GM18519 (cell line): Measurements from ENCODE around the gene PHF2.

Source experiments
- ATAC-seq: cut with Tn5 transposase; IDR thresholded peaks from one replicate; pipeline ENCODE4 v1.9.1; 2021; ENCODE audit warnings: mild to moderate bottlenecking, moderate library complexity; ENCODE audit not compliant: unreplicated experiment, low FRiP score

Gene PHF2

DNA sequence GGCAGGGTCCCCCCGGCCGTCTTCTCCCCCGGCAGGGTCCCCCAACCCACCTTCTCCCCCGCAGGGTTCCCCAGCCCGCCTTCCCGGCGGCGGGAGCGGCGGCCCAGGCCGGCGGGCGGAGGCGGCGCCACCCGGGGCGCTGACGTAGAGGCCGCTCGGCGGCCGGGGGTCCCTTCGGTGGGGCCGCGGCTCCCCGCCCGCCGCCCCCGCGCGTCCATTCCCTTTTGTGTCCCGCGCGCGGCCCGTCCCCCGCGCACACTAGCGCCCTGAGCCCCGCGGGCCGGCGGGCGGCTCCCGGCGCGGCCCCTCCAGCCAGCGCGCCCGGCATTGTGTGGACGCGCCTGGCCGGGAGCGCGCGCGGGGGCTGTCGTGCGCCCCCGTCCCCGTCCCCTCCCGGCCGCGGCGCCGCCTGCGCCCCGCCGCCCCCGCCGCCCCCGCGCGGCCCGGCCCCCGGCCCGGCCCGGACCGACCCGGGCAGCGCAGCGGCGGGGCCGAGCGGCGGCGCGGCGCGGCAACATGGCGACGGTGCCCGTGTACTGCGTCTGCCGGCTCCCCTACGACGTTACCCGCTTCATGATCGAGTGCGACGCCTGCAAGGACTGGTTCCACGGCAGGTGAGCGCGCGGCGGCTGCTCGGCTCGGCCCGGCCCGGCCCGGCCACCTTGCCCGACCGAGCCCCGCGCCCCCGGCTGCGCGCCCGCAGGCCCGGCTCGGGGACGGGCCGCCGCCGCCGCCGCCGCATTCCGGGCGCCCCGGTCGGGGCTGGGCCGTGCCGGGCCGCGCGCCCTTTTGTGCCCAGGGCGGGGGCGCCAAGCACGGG lies at the start of gene PHF2:
PHF2 (plus strand) TSS at position 327 of the 820 bp plus-strand sequence; CDS start at position 517, 190 bp downstream.
- ATAC-seq, result no peak

DNA sequence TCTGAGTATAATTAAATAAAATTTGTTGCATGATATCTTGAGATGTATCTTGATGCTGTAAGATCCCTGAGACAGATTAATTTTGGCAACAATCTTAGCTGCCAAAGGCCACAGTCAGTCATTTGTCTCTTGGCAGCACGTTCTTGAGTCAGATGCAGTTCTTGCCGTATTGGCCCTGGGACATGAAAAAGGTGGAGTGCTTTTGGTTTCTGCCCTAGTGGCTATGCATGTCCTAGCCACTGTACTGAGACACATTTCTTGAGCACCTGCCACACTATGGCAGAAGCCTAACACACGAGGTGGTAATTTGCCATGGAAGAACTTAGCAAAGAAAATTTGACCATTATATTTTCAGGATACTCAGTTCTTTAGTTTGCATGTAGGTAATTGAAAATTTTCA lies 45.0 kb upstream of the PHF2 start:
- ATAC-seq, result no peak

DNA sequence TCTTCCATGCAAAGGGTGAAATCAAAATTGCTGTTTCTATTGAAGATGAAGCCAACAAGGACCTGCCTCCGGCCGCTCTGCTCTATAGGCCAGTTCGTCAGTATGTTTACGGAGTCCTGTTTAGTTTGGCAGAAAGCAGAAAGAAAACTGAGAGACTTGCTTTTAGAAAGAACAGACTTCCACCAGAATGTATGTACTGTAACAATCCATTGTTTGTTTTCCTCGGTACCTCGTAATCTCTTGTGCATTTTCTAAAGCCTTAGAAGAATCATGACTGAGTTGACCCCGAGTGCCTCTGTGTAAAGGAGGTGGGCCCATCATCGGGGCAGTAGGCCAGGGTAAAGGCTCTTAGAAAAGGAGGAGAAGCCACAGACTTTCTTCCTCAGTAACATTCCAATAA lies 44.2 kb upstream of the PHF2 start:
- ATAC-seq, result no peak

DNA sequence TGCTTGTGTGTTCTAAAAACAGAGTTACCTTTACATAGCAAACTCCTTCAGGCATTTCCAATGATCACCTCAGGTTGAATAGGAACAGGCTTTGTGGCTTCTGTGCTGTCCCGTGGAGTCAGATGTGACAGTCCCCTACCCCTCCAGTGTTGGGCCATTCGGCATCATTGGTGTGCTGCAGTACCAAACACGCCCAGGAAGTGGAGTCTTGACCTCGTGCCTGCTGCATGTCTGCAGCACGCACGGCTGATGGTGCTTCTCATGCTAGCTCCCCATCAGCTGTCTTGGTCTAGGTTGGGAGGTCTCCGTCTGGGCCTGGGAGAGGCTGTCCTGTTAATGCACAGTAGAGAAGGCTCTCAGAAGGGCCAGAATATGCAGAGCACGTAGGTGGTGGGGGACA lies 42.5 kb upstream of the PHF2 start:
- no peak for ATAC-seq

DNA sequence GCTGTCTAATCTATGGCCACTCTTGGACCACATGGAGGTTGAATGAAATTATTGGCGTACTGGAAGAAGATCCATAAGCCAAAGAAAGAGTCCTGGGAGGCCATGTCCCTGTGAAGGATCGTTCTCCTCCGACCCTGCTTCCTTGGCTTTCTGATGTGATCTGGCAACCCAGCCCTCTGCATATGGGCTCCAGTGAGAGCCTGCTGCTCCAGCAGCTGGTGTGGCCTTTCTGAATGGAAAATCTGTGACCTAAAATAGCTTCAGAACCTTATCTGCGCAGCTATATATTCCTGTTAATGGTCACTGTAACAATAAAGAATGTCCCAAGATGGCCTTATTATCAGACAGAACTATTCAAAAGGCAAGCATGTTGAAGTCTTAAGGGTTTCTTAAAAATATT lies 40.2 kb upstream of the PHF2 start:
- ATAC-seq, result no peak

DNA sequence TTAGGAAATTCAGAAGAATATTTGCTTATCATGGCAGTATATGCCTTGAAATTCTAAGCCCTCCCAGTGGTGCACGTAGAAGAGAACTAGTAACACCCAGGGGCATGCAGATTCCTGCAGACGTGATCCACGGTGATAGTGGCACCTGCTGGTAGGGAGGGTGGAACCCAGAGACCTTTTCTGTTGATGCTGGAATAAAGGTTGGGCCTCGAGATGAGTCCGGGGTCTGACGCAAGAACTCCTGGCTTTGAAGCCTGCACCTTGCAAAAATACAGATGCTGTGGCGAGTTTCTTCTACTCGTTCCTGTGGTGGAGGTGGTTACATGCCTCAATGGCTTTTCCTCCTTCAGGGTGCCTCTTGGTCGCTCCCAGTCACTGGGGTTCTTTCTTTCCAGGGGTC lies 39.5 kb upstream of the PHF2 start:
- no peak for ATAC-seq

DNA sequence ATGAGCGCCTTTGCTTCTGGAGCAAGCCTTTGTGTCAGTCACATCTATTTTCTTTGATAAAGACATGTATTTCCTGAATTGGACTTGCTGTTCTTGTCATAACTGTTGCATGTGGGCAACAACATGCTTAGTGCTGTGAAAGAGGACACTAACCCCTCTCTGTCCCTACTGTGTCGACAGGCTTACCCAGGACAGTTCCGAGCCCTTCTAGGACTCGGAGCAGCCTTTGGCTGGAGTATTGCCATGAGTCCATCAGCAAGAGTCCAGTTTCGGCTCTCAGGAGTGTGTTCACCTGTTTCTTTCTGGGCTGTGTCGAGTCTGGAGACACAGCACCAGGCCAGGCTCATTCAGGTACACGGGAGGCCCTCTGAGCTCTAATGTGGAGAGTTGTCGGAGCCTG lies 36.1 kb upstream of the PHF2 start:
- ATAC-seq, result no peak

DNA sequence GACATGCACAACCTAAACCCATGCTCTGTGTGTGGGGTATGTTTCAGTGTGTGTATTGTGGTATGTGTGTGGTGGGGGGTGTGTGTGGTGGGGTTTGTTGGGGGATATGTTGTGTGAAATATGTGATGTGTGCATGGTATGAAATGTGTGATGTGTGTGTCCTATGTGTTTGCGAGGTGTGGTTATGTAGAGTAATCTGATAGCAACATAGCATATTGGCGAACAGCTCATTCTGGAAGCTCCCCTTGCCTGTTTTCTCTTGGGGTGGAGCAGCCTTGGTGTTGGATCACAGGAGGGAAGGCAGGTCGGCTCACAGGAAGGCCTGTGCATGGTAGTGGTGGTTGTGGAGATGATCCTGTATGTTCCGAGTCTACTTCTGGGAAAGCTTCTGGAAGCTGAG lies 35.4 kb upstream of the PHF2 start:
- no peak for ATAC-seq

DNA sequence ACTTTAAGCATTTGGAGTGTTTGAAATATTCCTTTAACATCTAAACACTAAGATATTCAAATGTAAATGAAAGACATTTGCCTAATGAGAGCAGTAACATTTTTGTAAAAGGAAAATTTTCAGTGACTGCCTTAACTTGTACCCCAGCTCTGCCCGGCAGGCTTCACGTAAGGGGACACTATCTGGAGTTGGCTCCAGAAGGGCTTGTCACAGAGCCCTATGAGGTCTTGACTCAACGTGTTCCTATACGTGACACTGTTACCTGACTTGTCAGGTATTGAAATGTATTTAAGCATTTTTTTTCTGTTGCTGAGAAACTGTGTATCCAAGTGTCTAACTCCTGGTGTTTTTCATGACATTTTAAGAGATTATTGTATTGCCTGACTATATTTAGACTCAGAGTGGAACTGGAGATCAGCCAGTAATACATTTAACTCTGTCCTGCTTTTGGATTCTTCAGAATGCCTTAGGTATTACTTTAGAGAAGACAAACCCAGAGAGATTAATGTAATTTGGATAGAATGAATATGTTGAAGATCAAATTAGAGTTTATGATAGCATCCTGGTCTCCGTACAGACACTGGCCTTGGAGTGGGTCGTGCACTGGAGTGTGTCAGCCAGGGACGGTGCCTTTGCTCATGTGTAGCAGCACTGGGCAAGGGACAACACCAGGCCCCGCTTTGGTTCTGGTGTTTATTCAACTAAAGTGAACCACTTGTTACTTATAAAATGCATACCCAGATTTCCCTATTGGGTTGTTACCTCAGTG lies 34.6 kb upstream of the PHF2 start:
- ATAC-seq, result no peak

DNA sequence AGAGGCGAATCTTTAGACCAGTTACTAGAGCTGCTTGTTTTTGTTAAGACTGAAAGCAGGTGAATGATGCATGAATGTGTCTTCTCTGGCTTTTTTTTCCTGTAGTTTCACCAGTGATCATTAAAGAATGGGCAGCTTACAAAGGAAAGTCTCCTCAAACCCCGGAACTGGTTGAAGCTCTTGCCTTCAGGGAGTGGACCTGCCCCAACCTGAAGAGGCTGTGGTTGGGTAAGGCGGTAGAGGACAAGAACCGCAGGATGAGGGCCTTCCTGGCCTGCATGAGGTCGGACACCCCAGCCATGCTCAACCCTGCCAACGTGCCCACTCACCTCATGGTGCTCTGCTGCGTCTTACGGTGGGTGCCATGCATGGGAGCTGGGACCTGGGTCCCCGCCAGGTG lies 33.3 kb upstream of the PHF2 start:
- ATAC-seq, result no peak

DNA sequence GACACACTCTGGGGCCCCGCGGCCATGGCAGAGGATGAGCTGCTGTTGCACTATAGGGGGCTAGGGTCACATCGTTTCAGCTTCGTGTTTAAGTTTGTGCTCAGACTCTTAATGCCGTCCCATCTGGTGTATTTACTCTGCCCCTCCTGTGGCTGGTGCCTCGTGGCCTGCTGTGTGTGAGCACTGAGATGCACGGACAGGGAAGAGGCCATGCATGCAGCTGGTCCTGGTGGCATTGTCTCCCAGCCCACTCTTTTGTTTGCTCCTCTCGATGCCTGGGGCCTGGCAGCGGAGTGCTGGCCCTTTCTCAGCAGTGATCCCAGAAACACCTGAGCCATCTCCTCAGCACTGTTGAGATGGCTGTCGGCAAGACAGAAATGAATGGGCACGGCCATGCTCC lies 30.0 kb upstream of the PHF2 start:
- no peak for ATAC-seq

DNA sequence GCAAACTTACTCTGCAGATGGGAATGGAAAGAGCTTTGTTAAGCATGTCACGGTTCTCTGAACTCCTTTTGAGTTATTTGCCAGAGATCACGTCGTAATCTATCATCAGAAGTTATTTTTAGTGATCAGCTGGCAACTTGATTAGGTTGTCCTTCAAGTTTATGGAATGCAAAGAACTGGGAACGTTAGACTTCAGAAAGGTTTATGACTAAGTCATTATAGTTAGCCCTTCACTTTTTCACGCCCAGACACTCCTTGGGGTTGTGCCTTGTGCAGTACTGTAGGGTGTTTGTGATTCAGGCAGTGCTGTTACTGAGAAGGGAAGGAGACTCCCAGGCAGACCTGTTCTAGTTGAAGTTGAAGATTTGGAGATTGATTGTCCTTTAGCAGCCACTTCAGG lies 26.8 kb upstream of the PHF2 start:
- no peak for ATAC-seq

DNA sequence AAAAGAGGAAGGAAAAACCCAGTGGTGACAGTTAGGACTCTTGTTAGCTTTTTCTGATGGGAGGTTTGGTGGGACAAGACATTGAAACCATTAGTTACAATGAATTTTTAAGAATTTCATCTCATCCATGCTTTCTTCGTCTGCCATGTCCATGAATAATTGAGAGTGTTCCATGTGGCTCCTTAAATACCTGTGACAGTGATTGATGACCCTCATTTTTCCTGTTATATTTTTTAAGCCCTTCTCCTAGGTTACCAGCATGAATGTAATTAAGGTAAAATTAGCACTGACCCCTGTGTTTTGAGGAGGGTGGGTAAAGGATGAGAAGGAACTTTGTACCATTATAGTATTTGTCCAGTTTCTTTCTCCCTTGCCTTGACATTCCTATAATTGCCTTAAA lies 23.5 kb upstream of the PHF2 start:
- ATAC-seq, result no peak

DNA sequence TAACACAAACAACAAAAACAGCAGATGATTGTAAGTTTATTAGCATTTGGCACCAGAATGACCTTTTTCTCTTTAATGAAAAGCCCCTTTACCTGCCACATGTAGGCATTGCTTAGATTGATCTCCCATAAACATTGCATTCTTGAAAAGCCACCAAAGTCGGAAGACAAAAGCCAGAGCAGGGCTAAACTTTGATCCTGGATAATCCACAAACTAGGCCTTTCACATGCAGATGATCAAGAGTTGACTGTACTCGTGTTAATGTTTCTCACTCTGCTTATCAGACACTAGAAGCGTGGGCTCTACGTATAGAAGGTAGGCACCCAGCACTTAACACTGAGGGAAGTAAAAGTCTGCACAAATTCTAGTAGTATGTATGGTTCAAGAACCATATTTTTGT lies 21.0 kb upstream of the PHF2 start:
- ATAC-seq, result no peak

DNA sequence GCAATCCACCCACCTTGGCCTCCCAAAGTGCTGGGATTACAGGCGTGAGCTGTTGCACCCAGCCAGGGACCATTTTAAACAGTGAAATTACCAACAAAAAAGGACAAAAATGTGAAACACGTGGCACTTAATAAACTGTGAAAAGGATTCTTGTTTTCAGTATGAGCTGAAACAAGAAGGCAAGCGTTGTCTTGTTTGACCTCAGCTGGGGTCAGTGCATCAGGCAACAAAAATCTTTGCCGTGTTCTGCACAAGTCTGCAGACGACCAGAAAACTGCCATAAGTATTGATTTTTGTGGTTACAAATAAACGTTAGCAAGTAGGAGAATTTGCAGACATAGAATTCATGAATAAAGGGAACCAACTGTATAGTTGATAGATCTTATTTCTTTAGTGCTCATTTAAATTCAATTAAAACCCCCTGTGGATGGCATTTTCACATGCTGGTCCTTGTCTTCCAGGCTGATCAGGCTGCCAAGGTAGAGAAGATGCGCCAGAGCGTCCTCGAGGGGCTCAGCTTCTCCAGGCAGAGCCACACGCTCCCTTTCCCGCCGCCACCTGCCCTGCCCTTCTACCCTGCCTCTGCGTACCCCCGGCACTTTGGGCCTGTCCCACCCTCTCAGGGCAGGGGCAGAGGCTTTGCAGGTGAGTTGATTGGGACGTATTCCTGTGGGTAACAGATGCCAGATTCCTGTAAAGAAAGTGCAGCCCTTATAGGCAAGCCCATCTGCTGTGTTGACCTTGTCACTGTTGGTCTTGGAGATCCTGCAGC lies 18.8 kb upstream of the PHF2 start:
- no peak for ATAC-seq

DNA sequence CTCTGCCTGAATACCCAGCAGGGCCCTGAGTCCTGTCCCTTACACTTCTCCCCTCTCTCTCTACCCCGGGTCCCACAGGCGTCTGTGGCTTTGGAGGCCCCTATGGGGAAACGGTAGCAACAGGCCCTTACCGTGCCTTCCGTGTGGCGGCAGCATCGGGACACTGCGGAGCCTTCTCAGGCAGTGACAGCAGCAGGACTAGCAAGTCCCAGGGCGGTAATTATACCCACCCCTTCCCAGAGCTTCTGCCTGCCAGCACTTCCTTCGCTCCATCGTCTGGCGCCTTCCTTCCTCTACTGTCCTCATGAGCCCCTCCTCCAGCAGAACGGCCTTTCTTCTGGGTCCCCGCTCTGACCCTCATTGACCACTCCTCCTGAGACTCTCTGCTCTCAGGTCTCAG lies 17.9 kb upstream of the PHF2 start:
- ATAC-seq, result no peak

DNA sequence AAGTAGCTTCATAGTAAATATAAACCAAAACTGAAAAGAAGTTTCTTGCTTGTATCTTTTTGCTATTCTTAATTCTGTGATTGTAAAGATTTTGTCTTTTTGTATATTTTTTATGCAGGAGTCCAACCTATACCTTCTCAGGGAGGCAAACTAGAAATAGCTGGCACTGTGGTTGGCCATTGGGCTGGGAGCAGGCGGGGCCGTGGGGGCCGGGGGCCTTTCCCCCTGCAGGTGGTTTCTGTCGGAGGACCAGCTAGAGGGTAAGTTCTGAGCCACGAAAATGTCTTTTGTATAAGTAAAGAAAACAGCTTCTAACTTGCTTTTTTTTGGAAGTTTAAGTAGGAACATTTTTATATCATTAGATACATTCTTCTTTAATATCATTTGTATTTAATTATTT lies 15.4 kb upstream of the PHF2 start:
- no peak for ATAC-seq

DNA sequence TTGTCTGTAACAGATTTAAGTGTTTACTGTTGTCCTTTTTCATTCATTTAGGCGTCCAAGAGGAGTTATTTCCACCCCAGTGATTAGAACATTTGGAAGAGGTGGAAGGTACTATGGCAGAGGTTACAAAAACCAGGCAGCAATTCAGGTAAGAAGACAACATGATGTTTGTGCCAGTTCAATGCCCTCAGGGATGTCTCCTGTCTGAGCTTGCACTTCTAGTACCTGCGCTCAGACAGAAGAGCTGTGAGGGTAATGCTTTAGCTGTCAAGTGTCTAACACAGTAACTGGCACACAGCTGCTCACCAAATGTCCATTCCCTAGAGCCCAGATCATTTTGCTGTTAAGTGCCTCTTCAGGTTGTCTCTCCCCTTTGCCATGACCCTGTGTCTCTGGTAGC lies 14.2 kb upstream of the PHF2 start:
- ATAC-seq, result no peak

DNA sequence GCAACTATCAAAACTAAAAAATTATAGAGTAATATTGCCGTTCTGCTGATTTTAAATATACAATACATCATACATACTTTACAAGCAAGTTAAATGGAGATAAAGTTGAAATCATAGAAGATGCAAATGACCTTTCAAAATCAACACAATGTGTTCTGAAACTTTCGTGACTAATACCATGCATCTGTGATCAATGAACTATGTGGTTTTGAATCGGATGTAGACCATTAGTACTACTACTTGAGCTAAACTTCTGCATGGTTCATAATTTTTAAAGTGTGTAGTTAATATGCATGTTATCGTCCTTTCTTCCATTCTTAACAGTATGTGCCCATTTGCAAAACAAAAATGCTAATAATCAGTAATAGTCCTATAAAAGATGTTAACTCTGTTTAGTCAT lies 11.3 kb upstream of the PHF2 start:
- ATAC-seq, result no peak

DNA sequence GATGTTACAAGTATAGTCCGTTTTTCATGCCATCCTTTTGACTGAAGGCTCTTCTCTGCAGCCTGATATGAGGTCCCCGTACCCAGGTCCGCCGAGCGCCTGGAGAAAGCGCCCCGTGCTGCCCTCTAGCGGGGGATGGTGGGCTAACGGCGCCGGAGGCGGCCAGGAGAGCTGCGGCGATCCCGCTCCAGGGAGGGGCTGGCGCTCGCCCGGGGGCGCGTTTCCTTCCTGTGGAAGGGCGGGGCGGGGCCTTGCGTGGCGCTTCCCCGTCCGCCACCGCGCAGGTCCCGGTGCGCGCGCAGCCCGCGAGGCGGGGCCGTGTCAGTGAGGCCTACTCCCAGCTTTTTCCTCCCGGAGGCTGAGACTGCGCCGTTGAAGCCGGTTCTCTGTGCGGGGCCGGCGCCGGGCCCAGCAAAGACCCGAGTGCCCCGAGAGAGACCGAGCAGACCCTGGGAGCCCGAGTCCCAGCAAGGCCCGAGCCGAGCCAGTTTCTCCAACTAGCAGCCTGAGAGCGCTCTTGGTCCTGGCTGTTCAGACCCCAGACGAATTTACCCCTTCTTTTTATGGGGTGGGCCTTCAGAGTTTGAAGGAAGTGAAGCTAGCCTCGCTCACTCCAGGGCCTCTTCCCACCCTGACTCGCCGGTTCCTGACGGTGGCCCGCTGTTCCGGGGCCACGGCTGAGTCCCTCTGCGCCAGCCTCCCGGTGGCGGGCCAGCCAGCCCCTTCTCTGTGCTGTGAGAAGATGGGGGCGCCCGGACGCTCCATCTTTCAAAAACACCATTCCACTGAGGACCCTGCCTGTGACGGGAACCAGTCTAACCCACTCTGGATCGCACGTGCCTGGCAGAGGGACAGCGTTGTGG lies 9.7 kb upstream of the PHF2 start:
- ATAC-seq, result peak; percentile 65
